ENCODE results near the gene HSD17B7. TPM values are rescaled to one million over a fixed set of nuclear protein-coding genes. Genes with fewer than 3 reads are reported as not detected.
"Not testable (repeated sequence)": the region's sequence is repeated elsewhere in the genome, so short reads cannot be mapped to it uniquely, and the experiment has no call there.

Gene HSD17B7
- total and polyA plus RNA-seq, 9 of the 15 experiments (the other 6 are each of a cell fraction or from before 2014, with no cell fraction given): 12.7 to 48.7 (median 21.3) TPM

DNA sequence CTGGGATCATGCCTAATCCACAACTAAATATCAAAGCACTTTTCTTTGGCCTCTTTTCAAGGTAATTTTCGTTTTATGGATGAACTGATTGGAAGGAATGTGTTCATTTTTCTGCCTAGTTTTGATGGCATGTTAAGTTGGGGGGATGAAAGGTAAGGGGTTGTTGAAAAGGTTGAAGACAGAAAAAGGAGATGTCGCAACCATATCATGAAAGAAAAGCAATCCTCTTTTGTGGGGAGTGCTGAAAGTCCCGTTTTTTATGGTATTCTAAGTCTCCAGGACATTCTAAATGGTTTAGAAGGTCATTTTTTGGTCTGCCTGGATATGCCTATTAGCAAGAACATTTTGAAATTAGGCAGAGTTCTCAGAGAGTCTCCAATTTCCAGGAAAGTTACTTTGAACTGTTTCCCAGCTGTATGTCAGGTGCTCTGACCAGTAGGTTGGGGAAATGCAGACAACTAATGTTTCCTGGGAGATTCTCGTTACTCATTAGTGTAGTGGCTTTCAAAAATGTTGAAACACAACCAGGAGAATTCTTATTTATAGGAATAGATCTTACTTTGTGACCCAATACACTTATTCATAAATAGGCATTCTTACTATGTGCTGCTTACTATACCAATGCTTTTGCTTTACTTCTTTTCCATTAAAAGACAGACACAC is 6.2 kb downstream of the HSD17B7 start:
- H3K79me2 ChIP-seq (ENCODE audit: control insufficient read depth, insufficient read depth, low read length); FAIRE-seq; POLR2A ChIA-PET; H3K27ac ChIP-seq (ENCODE audit: extremely low read depth, low read depth, low read length); intact Hi-C loops (cut with micrococcal nuclease); H3K9ac ChIP-seq (ENCODE audit: insufficient read depth in 1 of 2, low read depth in 2 of 2, low read length in 2 of 2); H3K9me3 ChIP-seq (replicated peaks; ENCODE audit: control insufficient read depth, insufficient read depth, low read depth, low read length); DNase-seq (ENCODE audit: extremely low read depth in 1 of 4, low spot score in 3 of 4); CTCF ChIA-PET (ENCODE audit: low intra/inter-chr PET ratio); H2AFZ ChIP-seq (ENCODE audit: low read depth, low read length); BruUV-seq (replicated peaks); H3K27me3 ChIP-seq (ENCODE audit: control insufficient read depth in 2 of 2, insufficient read depth in 2 of 2, low read length in 2 of 2); H3K4me1 ChIP-seq (replicated peaks in 1 of 2; ENCODE audit: control insufficient read depth in 2 of 2, insufficient read depth in 2 of 2, low read length in 2 of 2); ATAC-seq; H3K9me1 ChIP-seq (ENCODE audit: control insufficient read depth, insufficient read depth, low read length); in situ Hi-C loops (cut with MboI); H4K20me1 ChIP-seq (replicated peaks; ENCODE audit: control insufficient read depth, insufficient read depth, low read length); H3K4me2 ChIP-seq (ENCODE audit: insufficient read depth, low read length); H3K4me3 ChIP-seq; TF ChIP-seq CEBPG (CRISPR knock-in tag; IDR thresholded peaks at IDR 0.05): not testable (repeated sequence)
- TF ChIP-seq CEBPB (tag; IDR thresholded peaks at IDR 0.05): 0 out of 2 replicates have a peak, but pooled peaks have one; percentile 21
- 0 out of 4 replicates have a peak, but pooled peaks of 1 of the 2 experiments have one; percentile 9 for TF ChIP-seq CEBPG (tag; conservative IDR thresholded peaks at IDR 0.05 in 1 of 2, IDR thresholded peaks at IDR 0.05 in 1 of 2)
- 31% methylated on average over 4 of the region's 4 CpGs for WGBS (ENCODE audit: insufficient coverage, low coverage, missing lambda C conversion rate)
- peaks cover 33% of the 10 kb centered on the region for H3K36me3 ChIP-seq (ENCODE audit: control insufficient read depth, insufficient read depth, low read length)

All from K562 (cell line).